HCT116 (cell line): ENCODE results near the gene ZNF787.

Experiments used
- CTCF ChIP-seq, 3 experiments: fragments of 200-600 bp in 1 of 3; sonication (generic) in 1 of 3; IDR thresholded peaks in 2 of 3; conservative IDR thresholded peaks in 1 of 3; 2 replicates each; pipeline ENCODE4 v1.5.1; 2012 to 2017; ENCODE audit warnings: low read depth in 2 of 3, low read length in 2 of 3, antibody characterized with exemption in 1 of 3, borderline replicate concordance in 1 of 3, control low read depth in 1 of 3, mild to moderate bottlenecking in 1 of 3, mixed read lengths in 1 of 3, mixed run types in 1 of 3, moderate library complexity in 1 of 3; ENCODE audit not compliant: insufficient read depth in 1 of 3
- TF ChIP-seq, protein P1 (sequence below): IDR thresholded peaks from 2 replicates; pipeline ENCODE4 v1.6.1; 2012; ENCODE audit warnings: low read depth

GRCh38 chr19:56139847-56140582 is 18.9 kb upstream of the ZNF787 start:
- TF ChIP-seq, protein P1, sequence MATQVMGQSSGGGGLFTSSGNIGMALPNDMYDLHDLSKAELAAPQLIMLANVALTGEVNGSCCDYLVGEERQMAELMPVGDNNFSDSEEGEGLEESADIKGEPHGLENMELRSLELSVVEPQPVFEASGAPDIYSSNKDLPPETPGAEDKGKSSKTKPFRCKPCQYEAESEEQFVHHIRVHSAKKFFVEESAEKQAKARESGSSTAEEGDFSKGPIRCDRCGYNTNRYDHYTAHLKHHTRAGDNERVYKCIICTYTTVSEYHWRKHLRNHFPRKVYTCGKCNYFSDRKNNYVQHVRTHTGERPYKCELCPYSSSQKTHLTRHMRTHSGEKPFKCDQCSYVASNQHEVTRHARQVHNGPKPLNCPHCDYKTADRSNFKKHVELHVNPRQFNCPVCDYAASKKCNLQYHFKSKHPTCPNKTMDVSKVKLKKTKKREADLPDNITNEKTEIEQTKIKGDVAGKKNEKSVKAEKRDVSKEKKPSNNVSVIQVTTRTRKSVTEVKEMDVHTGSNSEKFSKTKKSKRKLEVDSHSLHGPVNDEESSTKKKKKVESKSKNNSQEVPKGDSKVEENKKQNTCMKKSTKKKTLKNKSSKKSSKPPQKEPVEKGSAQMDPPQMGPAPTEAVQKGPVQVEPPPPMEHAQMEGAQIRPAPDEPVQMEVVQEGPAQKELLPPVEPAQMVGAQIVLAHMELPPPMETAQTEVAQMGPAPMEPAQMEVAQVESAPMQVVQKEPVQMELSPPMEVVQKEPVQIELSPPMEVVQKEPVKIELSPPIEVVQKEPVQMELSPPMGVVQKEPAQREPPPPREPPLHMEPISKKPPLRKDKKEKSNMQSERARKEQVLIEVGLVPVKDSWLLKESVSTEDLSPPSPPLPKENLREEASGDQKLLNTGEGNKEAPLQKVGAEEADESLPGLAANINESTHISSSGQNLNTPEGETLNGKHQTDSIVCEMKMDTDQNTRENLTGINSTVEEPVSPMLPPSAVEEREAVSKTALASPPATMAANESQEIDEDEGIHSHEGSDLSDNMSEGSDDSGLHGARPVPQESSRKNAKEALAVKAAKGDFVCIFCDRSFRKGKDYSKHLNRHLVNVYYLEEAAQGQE = no peak
- no peak for TF ChIP-seq CTCF (IDR thresholded peaks at IDR 0.05 in 2 of 3, conservative IDR thresholded peaks at IDR 0.05 in 1 of 3; ENCODE audit: borderline replicate concordance in 1 of 3, insufficient read depth in 1 of 3, low read depth in 2 of 3, low read length in 2 of 3)
